Measurements from ENCODE around the gene MARCHF7. TPM values are rescaled to one million over a fixed set of nuclear protein-coding genes. Genes with fewer than 3 reads are reported as not detected.

Gene MARCHF7
- total and polyA plus RNA-seq, 2 donors: 80.1 to 118 TPM

DNA sequence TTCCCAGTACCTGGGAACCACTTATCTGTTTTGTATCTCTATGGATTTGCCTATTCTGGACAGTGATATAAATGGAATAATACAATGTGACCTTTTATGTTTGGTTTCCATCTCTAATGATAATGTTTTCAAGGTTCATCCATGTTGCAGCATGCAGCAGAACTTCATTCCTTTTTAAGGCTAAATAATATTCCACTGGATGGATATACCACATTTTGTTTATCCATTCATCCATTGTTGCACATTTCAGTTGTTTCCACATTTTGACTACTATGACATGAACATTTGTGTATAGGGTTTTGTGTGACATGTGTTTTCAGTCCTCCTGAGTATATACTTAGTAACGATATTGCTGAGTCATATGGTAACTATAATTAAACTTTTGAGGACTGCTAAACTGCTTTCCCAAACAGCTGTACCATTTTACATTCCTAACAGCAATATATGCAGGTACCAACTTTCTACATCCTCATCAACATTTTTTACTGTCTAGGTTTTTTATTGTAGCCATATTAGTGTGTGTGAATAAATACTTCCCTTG lies 17.7 kb upstream of the MARCHF7 start:
- no peaks in the 10 kb centered on the region for H3K9me3 ChIP-seq (ENCODE audit: control insufficient read depth in 2 of 2, insufficient read depth in 1 of 2, low read length in 1 of 2)
- DNase-seq (ENCODE audit: low read depth in 6 of 9, low spot score in 9 of 9): no peak
- no peak overlapping the region for H3K27ac ChIP-seq (ENCODE audit: low read depth in 1 of 2, low read length in 1 of 2)
- H3K36me3 ChIP-seq (ENCODE audit: control insufficient read depth in 2 of 2, insufficient read depth in 2 of 2, low read length in 1 of 2): no peaks in the 10 kb centered on the region
- H3K27me3 ChIP-seq (ENCODE audit: control insufficient read depth in 2 of 2, insufficient read depth in 1 of 2, low read length in 1 of 2): no peaks in the 10 kb centered on the region
- no peaks in the 10 kb centered on the region for H3K4me1 ChIP-seq (ENCODE audit: control insufficient read depth in 2 of 2, insufficient read depth in 2 of 2, low read length in 2 of 2)
- H3K4me3 ChIP-seq (ENCODE audit: low read length in 2 of 2): no peak overlapping the region
- WGBS: 95% methylated on average over 1 of the region's 1 CpG

- no peak for DNase-seq (ENCODE audit: low read depth in 6 of 9, low spot score in 9 of 9)
- WGBS: 95% methylated on average over 4 of the region's 4 CpGs
- no peak overlapping the region for H3K4me3 ChIP-seq (ENCODE audit: low read length in 2 of 2)
- no peaks in the 10 kb centered on the region for H3K9me3 ChIP-seq (ENCODE audit: control insufficient read depth in 2 of 2, insufficient read depth in 1 of 2, low read length in 1 of 2)
- no peaks in the 10 kb centered on the region for H3K4me1 ChIP-seq (ENCODE audit: control insufficient read depth in 2 of 2, insufficient read depth in 2 of 2, low read length in 2 of 2)
- no peaks in the 10 kb centered on the region for H3K36me3 ChIP-seq (ENCODE audit: control insufficient read depth in 2 of 2, insufficient read depth in 2 of 2, low read length in 1 of 2)
- no peak overlapping the region for H3K27ac ChIP-seq (ENCODE audit: low read depth in 1 of 2, low read length in 1 of 2)
- H3K27me3 ChIP-seq (ENCODE audit: control insufficient read depth in 2 of 2, insufficient read depth in 1 of 2, low read length in 1 of 2): no peaks in the 10 kb centered on the region
Observed at GRCh38 chr2:159695795-159696448, 16.4 kb upstream of the MARCHF7 start.

DNA sequence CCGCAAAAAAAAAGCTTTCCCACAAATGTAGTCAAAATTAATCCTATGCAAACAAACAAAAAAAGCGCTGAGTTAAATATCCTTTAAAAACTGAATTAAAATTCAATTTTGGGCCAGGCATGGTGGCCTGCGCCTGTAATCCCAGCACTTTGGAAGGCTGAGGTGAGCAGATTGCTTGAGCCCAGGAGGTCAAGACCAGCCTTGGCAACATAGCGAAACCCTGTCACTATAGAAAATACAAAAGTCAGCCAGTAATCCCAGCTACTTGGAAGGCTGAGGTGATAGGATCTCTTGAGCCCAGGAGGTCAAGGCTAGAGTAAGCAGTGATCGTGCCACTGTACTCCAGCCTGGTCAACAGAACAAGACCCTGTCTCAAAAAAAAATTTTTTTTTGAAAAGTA lies 8.8 kb upstream of the MARCHF7 start:
- no peaks in the 10 kb centered on the region for H3K4me1 ChIP-seq (ENCODE audit: control insufficient read depth in 2 of 2, insufficient read depth in 2 of 2, low read length in 2 of 2)

GRCh38 chr2:159706385-159706980 lies 5.8 kb upstream of the MARCHF7 start:
- H3K9me3 ChIP-seq (ENCODE audit: control insufficient read depth in 2 of 2, insufficient read depth in 1 of 2, low read length in 1 of 2): no peaks in the 10 kb centered on the region
- 95% methylated on average over 10 of the region's 10 CpGs for WGBS
- H3K4me3 ChIP-seq (ENCODE audit: low read length in 2 of 2): no peak overlapping the region
- no peaks in the 10 kb centered on the region for H3K27me3 ChIP-seq (ENCODE audit: control insufficient read depth in 2 of 2, insufficient read depth in 1 of 2, low read length in 1 of 2)
- H3K27ac ChIP-seq (ENCODE audit: low read depth in 1 of 2, low read length in 1 of 2): no peak overlapping the region
- H3K4me1 ChIP-seq (ENCODE audit: control insufficient read depth in 2 of 2, insufficient read depth in 2 of 2, low read length in 2 of 2): no peaks in the 10 kb centered on the region
- DNase-seq (ENCODE audit: low read depth in 6 of 9, low spot score in 9 of 9): no peak
- peaks cover 0 to 4% of the 10 kb centered on the region in 2 donors for H3K36me3 ChIP-seq (ENCODE audit: control insufficient read depth in 2 of 2, insufficient read depth in 2 of 2, low read length in 1 of 2)

More for the DNA sequence above, 8.8 kb upstream of the MARCHF7 start:
- no peak for DNase-seq (ENCODE audit: low read depth in 6 of 9, low spot score in 9 of 9)
- 99% methylated on average over 5 of the region's 5 CpGs for WGBS
- Histone ChIP-seq H3K36me3 (ENCODE audit: control insufficient read depth in 2 of 2, insufficient read depth in 2 of 2, low read length in 1 of 2) (peaks cover 0 to 4% of the 10 kb centered on the region in 2 donors), H3K27me3 (ENCODE audit: control insufficient read depth in 2 of 2, insufficient read depth in 1 of 2, low read length in 1 of 2) (no peaks in the 10 kb centered on the region), H3K4me3 (ENCODE audit: low read length in 2 of 2) (no peak overlapping the region), H3K27ac (ENCODE audit: low read depth in 1 of 2, low read length in 1 of 2) (no peak overlapping the region), H3K9me3 (ENCODE audit: control insufficient read depth in 2 of 2, insufficient read depth in 1 of 2, low read length in 1 of 2) (no peaks in the 10 kb centered on the region)

DNA sequence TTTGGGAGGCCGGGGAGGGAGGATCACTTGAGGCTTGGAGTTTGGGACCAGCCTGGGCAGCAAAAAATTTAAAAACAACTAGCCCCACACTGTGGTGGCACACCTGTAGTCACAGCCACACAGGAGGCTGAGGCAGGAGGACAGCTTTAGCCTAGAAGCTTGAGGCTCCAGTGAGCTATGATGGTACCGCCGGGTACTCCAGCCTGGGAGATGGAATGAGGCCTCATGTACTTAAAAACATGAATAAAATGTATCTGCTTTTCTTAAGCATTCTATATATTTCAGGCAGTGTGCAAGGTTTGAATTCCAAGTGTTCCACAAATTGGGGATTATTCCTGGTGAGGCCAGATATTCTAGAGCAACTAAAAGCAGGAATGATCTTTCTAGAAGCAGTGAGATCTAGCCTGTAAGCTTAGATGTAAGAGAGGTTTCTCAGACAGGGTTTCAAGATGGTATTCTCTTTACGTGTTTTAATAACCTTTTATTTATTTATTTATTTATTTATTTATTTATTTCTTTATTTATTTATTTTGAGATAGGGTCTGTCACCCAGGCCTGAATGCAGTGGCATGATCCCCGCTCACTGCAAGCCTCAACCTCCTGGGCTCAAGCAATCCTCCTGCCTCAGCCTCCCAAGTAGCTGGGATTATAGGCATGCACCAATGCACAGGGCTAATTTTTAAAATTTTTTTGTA lies 4.1 kb upstream of the MARCHF7 start:
- H3K9me3 ChIP-seq (ENCODE audit: control insufficient read depth in 2 of 2, insufficient read depth in 1 of 2, low read length in 1 of 2): no peaks in the 10 kb centered on the region
- no peak overlapping the region for H3K4me3 ChIP-seq (ENCODE audit: low read length in 2 of 2)
- H3K27me3 ChIP-seq (ENCODE audit: control insufficient read depth in 2 of 2, insufficient read depth in 1 of 2, low read length in 1 of 2): no peaks in the 10 kb centered on the region
- no peak overlapping the region for H3K27ac ChIP-seq (ENCODE audit: low read depth in 1 of 2, low read length in 1 of 2)
- peaks cover 0 to 4% of the 10 kb centered on the region in 2 donors for H3K36me3 ChIP-seq (ENCODE audit: control insufficient read depth in 2 of 2, insufficient read depth in 2 of 2, low read length in 1 of 2)
- no peaks in the 10 kb centered on the region for H3K4me1 ChIP-seq (ENCODE audit: control insufficient read depth in 2 of 2, insufficient read depth in 2 of 2, low read length in 2 of 2)
- DNase-seq (ENCODE audit: low read depth in 6 of 9, low spot score in 9 of 9): no peak
- WGBS: over 99% methylated on average over 5 of the region's 5 CpGs

DNA sequence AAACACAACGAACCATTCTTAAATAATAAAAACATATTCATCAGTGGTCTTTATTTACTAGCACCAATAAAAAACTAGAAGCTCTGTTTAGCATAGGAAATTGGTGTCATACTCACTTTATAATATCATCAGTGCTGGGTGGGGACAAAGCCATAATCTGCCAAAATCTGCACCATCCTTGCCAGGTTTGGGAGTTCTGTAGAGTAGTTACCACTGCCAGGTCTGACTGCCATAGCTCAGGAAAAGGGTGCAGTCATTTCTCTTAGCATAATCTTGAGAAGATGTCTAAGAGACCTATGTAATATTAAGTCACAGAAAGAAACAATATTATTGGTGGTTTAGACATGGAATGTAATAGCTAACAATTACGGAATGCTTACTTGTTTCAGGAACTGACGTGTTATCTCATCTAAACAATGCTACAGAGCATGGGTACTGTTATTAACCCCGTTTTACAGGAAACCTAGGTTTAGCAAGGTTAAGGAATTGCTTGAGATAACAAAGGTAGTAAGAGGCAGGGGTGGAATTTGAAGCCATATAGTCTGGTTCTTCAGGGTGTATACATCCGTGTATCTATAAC lies 1.6 kb upstream of the MARCHF7 start:
- H3K9me3 ChIP-seq (ENCODE audit: control insufficient read depth in 2 of 2, insufficient read depth in 1 of 2, low read length in 1 of 2): no peaks in the 10 kb centered on the region
- no peak overlapping the region for H3K4me3 ChIP-seq (ENCODE audit: low read length in 2 of 2)
- H3K27ac ChIP-seq (ENCODE audit: low read depth in 1 of 2, low read length in 1 of 2): no peak overlapping the region
- H3K4me1 ChIP-seq (ENCODE audit: control insufficient read depth in 2 of 2, insufficient read depth in 2 of 2, low read length in 2 of 2): peaks cover 9 to 11% of the 10 kb centered on the region in 2 donors
- no peaks in the 10 kb centered on the region for H3K27me3 ChIP-seq (ENCODE audit: control insufficient read depth in 2 of 2, insufficient read depth in 1 of 2, low read length in 1 of 2)
- no peak for DNase-seq (ENCODE audit: low read depth in 6 of 9, low spot score in 9 of 9)
- 76% methylated on average over 5 of the region's 5 CpGs for WGBS
- H3K36me3 ChIP-seq (ENCODE audit: control insufficient read depth in 2 of 2, insufficient read depth in 2 of 2, low read length in 1 of 2): peaks cover 4 to 13% of the 10 kb centered on the region in 2 donors

DNA sequence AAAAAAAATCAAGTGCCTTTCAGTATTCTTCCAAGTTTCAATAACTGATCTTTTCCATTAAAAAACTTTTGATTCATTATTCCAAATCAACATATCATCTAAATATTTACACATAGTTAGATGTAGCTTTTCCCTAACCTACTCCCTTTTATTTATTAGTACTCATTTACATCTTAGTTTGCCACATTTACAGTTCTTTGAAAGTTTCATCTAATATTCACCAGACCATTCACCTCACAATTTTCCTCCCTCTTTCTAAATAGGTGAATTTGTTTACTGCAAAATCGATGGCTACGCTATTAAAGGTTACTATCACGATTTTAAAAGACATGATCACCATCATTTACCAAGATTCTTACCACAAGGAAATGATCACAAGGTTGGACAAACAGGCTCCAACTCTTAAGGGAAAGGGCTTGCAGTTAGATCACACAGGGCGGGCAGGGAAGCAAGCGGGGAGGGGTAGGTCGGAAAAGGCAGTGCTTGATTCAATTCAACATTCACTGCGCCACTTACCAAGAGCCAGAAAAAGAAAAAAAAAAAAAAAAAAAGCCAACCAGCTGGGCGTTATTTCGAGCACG lies 654 bp upstream of the MARCHF7 start:
- no peaks in the 10 kb centered on the region for H3K9me3 ChIP-seq (ENCODE audit: control insufficient read depth in 2 of 2, insufficient read depth in 1 of 2, low read length in 1 of 2)
- peak overlapping the region; percentile 98 to 100 for H3K27ac ChIP-seq (ENCODE audit: low read depth in 1 of 2, low read length in 1 of 2)
- no peaks in the 10 kb centered on the region for H3K27me3 ChIP-seq (ENCODE audit: control insufficient read depth in 2 of 2, insufficient read depth in 1 of 2, low read length in 1 of 2)
- H3K4me1 ChIP-seq (ENCODE audit: control insufficient read depth in 2 of 2, insufficient read depth in 2 of 2, low read length in 2 of 2): peaks cover 9 to 11% of the 10 kb centered on the region in 2 donors
- H3K4me3 ChIP-seq (ENCODE audit: low read length in 2 of 2): peak overlapping the region; percentile 59 to 99
- peak in 1 of 9 donors; percentile 79 for DNase-seq (ENCODE audit: low read depth in 6 of 9, low spot score in 9 of 9)
- peaks cover 4 to 23% of the 10 kb centered on the region in 2 donors for H3K36me3 ChIP-seq (ENCODE audit: control insufficient read depth in 2 of 2, insufficient read depth in 2 of 2, low read length in 1 of 2)
- WGBS: 2% methylated on average over 10 of the region's 10 CpGs

- WGBS: under 1% methylated on average over 32 of the region's 32 CpGs
- Histone ChIP-seq H3K27me3 (ENCODE audit: control insufficient read depth in 2 of 2, insufficient read depth in 1 of 2, low read length in 1 of 2) (no peaks in the 10 kb centered on the region), H3K4me3 (ENCODE audit: low read length in 2 of 2) (peak overlapping the region; percentile 59 to 99), H3K36me3 (ENCODE audit: control insufficient read depth in 2 of 2, insufficient read depth in 2 of 2, low read length in 1 of 2) (peaks cover 8 to 31% of the 10 kb centered on the region in 2 donors), H3K9me3 (ENCODE audit: control insufficient read depth in 2 of 2, insufficient read depth in 1 of 2, low read length in 1 of 2) (no peaks in the 10 kb centered on the region), H3K4me1 (ENCODE audit: control insufficient read depth in 2 of 2, insufficient read depth in 2 of 2, low read length in 2 of 2) (peaks cover 9 to 14% of the 10 kb centered on the region in 2 donors), H3K27ac (ENCODE audit: low read depth in 1 of 2, low read length in 1 of 2) (peak overlapping the region; percentile 98 to 100)
- peak in 3 of 9 donors; percentile 8 to 29 (median 14) for DNase-seq (ENCODE audit: low read depth in 6 of 9, low spot score in 9 of 9)
Observed at GRCh38 chr2:159712929-159713420, 669 bp downstream of the MARCHF7 start.
